GM23338 (cell line): ENCODE results near the gene POLR3K.

Experiments
- CTCF ChIP-seq, 2 experiments: fragments of 200-600 bp in 1 of 2; sonication (generic) in 1 of 2; conservative IDR thresholded peaks; 2 replicates each; pipeline versions ENCODE4 v1.5.1 to v1.6.1; 2016 to 2017; ENCODE audit warnings: antibody characterized with exemption in 2 of 2, low read depth in 2 of 2, mild to moderate bottlenecking in 2 of 2, moderate library complexity in 1 of 2
- POLR2AphosphoS5 ChIP-seq: IDR thresholded peaks from 2 replicates; pipeline ENCODE4 v1.6.1; 2016; ENCODE audit warnings: antibody characterized with exemption, low read depth

- TF ChIP-seq CTCF (conservative IDR thresholded peaks at IDR 0.05; ENCODE audit: low read depth in 2 of 2) (no peak), POLR2AphosphoS5 (no peak)
These were observed 2.4 kb downstream of the POLR3K start for GRCh38 chr16:50769-51591.
